K562 (cell line): ENCODE data around the gene STEAP3. TPM values are rescaled to one million over a fixed set of nuclear protein-coding genes. Genes with fewer than 3 reads are reported as not detected.

Experiments
- ATAC-seq: fragments of 200-7000 bp; cut with Tn5 transposase; 3 replicates; pipeline ENCODE4 v1.9.1; 2020; ENCODE audit warnings: moderate library complexity
- BruUV-seq: library from RNA; stranded (reverse); fragments of 400-500 nt; replicated peaks from 2 replicates; lab custom pipeline; 2021; lab: Mats Ljungman, UMichigan
- CTCF ChIA-PET: fragments of 300-600 bp; formaldehyde crosslinking; extraction: SDS; loops from one replicate; lab custom pipeline; 2021; ENCODE audit warnings: low intra/inter-chr PET ratio; lab: Yijun Ruan, JAX
- POLR2A ChIA-PET: fragments of 300-600, 350-650 bp; sonication (Branson Sonifier 250); formaldehyde crosslinking; extraction: SDS; loops from one replicate; lab custom pipeline; 2021; ENCODE audit warnings: antibody characterized with exemption, inconsistent platforms; lab: Yijun Ruan, JAX
- DNase-seq, 4 experiments: peaks; one replicate each; pipeline versions ENCODE4 v3.0.0 to v3.0.0-alpha.2; 2011 to 2018; ENCODE audit warnings: low spot score in 3 of 4, mixed read lengths in 3 of 4; ENCODE audit errors: extremely low read depth in 1 of 4
- FAIRE-seq: peaks from 2 replicates; lab custom pipeline; 2011; peaks lifted over from hg19 to GRCh38; lab: Jason Lieb, UNC
- H2AFZ ChIP-seq: 2 replicates; pipeline ENCODE4 v1.6.0; 2011; ENCODE audit warnings: low read depth, low read length, control low read depth, inconsistent platforms
- H3K27ac ChIP-seq: fragments of 200-600 bp; 3 replicates; pipeline ENCODE4 v1.8.0; 2011; ENCODE audit warnings: low read depth, mild to moderate bottlenecking, control low read depth, inconsistent platforms, low read length, moderate library complexity, mixed read lengths; ENCODE audit errors: extremely low read depth
- H3K27me3 ChIP-seq, 2 experiments: fragments of 300-600 bp in 1 of 2; 2 replicates in 1 of 2; 3 replicates in 1 of 2; pipeline versions ENCODE4 v1.6.0 to v1.8.0; 2011; ENCODE audit warnings: inconsistent platforms in 2 of 2, low read length in 2 of 2, mild to moderate bottlenecking in 1 of 2, mixed read lengths in 1 of 2, moderate library complexity in 1 of 2; ENCODE audit not compliant: control insufficient read depth in 2 of 2, insufficient read depth in 2 of 2
- H3K36me3 ChIP-seq: fragments of 300-600 bp; 3 replicates; pipeline ENCODE4 v1.8.0; 2011; ENCODE audit warnings: mild to moderate bottlenecking, low read length, inconsistent platforms; ENCODE audit not compliant: control insufficient read depth, insufficient read depth
- H3K4me1 ChIP-seq, 2 experiments: fragments of 200-600 bp in 1 of 2; replicated peaks in 1 of 2; 2 replicates in 1 of 2; 3 replicates in 1 of 2; pipeline versions ENCODE4 v1.5.1 to v1.8.0; 2011; ENCODE audit warnings: inconsistent platforms in 2 of 2, low read length in 2 of 2, mild to moderate bottlenecking in 1 of 2, mixed read lengths in 1 of 2, moderate library complexity in 1 of 2; ENCODE audit not compliant: control insufficient read depth in 2 of 2, insufficient read depth in 2 of 2
- H3K4me2 ChIP-seq: 2 replicates; pipeline ENCODE4 v1.6.1; 2011; ENCODE audit warnings: low read length, control low read depth, inconsistent platforms, mixed read lengths; ENCODE audit not compliant: insufficient read depth
- H3K4me3 ChIP-seq: fragments of 200-600 bp; sonication (generic), shearing (Covaris generic); 2 replicates; pipeline ENCODE4 v1.5.1; 2016; ENCODE audit warnings: control low read depth, inconsistent platforms
- H3K79me2 ChIP-seq: fragments of 200-600 bp; 3 replicates; pipeline ENCODE4 v1.8.0; 2011; ENCODE audit warnings: low read length, inconsistent platforms; ENCODE audit not compliant: control insufficient read depth, insufficient read depth
- H3K9ac ChIP-seq, 2 experiments: 2 replicates each; pipeline versions ENCODE4 v1.6.0 to v1.6.1; 2011; ENCODE audit warnings: low read depth in 2 of 2, low read length in 2 of 2, control low read depth in 1 of 2, inconsistent platforms in 1 of 2, mild to moderate bottlenecking in 1 of 2, mixed read lengths in 1 of 2; ENCODE audit not compliant: insufficient read depth in 1 of 2
- H3K9me1 ChIP-seq: one replicate; pipeline ENCODE4 v1.6.0; 2011; ENCODE audit warnings: inconsistent platforms, mild to moderate bottlenecking, low read length, moderate library complexity; ENCODE audit not compliant: control insufficient read depth, insufficient read depth
- H3K9me3 ChIP-seq: replicated peaks from 2 replicates; pipeline ENCODE4 v1.5.1; 2011; ENCODE audit warnings: low read depth, low read length, inconsistent platforms; ENCODE audit not compliant: control insufficient read depth, insufficient read depth
- H4K20me1 ChIP-seq: replicated peaks from 2 replicates; pipeline ENCODE4 v1.6.1; 2011; ENCODE audit warnings: low read length, inconsistent platforms, mixed read lengths; ENCODE audit not compliant: control insufficient read depth, insufficient read depth
- CBFA2T2 ChIP-seq: fragments of 450-650 bp; conservative IDR thresholded peaks from 2 replicates; pipeline ENCODE4 v1.6.1; 2017; ENCODE audit warnings: mild to moderate bottlenecking
- CHD1 ChIP-seq: fragments of 200-600 bp; sonication (generic); IDR thresholded peaks from one replicate; pipeline ENCODE4 v1.6.1; 2012; ENCODE audit warnings: mild to moderate bottlenecking, moderate library complexity, low read length, inconsistent platforms
- HDAC8 ChIP-seq: fragments of 450-650 bp; IDR thresholded peaks from 2 replicates; pipeline ENCODE4 v1.6.1; 2016; ENCODE audit warnings: mild to moderate bottlenecking, missing genetic modification characterization, moderate library complexity, missing compliant biosample characterization
- HDGF ChIP-seq: fragments of 450-650 bp; IDR thresholded peaks from 2 replicates; pipeline ENCODE4 v1.6.1; 2016
- JUND ChIP-seq, 2 experiments: IDR thresholded peaks; 2 replicates in 1 of 2; 3 replicates in 1 of 2; pipeline ENCODE4 v1.6.1; 2011; ENCODE audit warnings: borderline replicate concordance in 2 of 2, low read depth in 2 of 2, low read length in 2 of 2, improper control_type of control experiment in 1 of 2, missing biosample characterization in 1 of 2, missing genetic modification characterization in 1 of 2, missing genetic modification reagents in 1 of 2
- MCM7 ChIP-seq, 2 experiments: fragments of 450-650 bp; IDR thresholded peaks; 2 replicates each; pipeline ENCODE4 v1.6.1; 2016 to 2018
- OTX1 ChIP-seq: fragments of 450-650 bp; formaldehyde crosslinking; IDR thresholded peaks from 2 replicates; pipeline ENCODE4 v1.4.0; 2022; ENCODE audit warnings: mild to moderate bottlenecking
- RFX1 ChIP-seq: fragments of 450-650 bp; IDR thresholded peaks from 2 replicates; pipeline ENCODE4 v1.6.1; 2016; ENCODE audit warnings: mild to moderate bottlenecking, moderate library complexity
- SMAD2 ChIP-seq: fragments of 150-350 bp; IDR thresholded peaks from 2 replicates; pipeline ENCODE4 v1.6.1; 2014; ENCODE audit warnings: low read depth, mild to moderate bottlenecking, low read length
- SREBF1 ChIP-seq: fragments of 150-350 bp; IDR thresholded peaks from 2 replicates; pipeline ENCODE4 v1.6.1; 2014; ENCODE audit warnings: antibody characterized with exemption, low read depth, low read length, borderline replicate concordance
- TBL1XR1 ChIP-seq, 2 experiments: IDR thresholded peaks; 2 replicates each; pipeline ENCODE4 v1.6.1; 2012; ENCODE audit warnings: improper control_type of control experiment in 2 of 2, low read length in 2 of 2, mild to moderate bottlenecking in 1 of 2
- ZNF134 ChIP-seq: fragments of 250-450 bp; sonication (Bioruptor Pico); conservative IDR thresholded peaks from 2 replicates; pipeline ENCODE4 v1.4.0; 2020
- ZNF224 ChIP-seq: sonication (generic); formaldehyde crosslinking; IDR thresholded peaks from 2 replicates; pipeline ENCODE4 v1.8.0; 2022; ENCODE audit warnings: mild to moderate bottlenecking, missing genetic modification reagents
- ZNF551 ChIP-seq: fragments of 250-450 bp; sonication (Bioruptor Pico); IDR thresholded peaks from 2 replicates; pipeline ENCODE4 v1.5.0; 2021; ENCODE audit warnings: mild to moderate bottlenecking, moderate library complexity
- ZNF717 ChIP-seq: fragments of 250-450 bp; sonication (Bioruptor Pico); IDR thresholded peaks from 2 replicates; pipeline ENCODE4 v1.5.0; 2021
- WGBS: fragments of 100-300 bp; shearing (Covaris generic); methylation state at CpG from one replicate; pipeline ENCODE4 v1.1.6; 2016; ENCODE audit warnings: low coverage, mixed read lengths; ENCODE audit not compliant: insufficient coverage; ENCODE audit errors: missing lambda C conversion rate; 5-methylcytosine and 5-hydroxymethylcytosine counted together
- in situ Hi-C: fragments of 300-500 bp; cut with MboI; formaldehyde crosslinking; loops from 4 replicates; pipeline ENCODE4 v1.15.0; 2018; ENCODE audit warnings: inconsistent platforms, mixed read lengths
- intact Hi-C: fragments of 100-400 bp; cut with micrococcal nuclease; formaldehyde crosslinking; loops from 2 replicates; pipeline ENCODE4 v1.14.2; 2022
- polyA plus RNA-seq, 8 experiments: library from polyadenylated mRNA; depleted of rRNA in 4 of 8; stranded (reverse) in 5 of 8; unstranded in 3 of 8; fragments of >200 nt; fragmentation: Nextera tagmentation in 2 of 8; fragmentation: Illumina TruSeq in 1 of 8; extraction: Ambion mirVana in 2 of 8; extraction: Trizol in 1 of 8; gene quantifications; 2 replicates each; pipeline versions ENCODE4 v1.2.1 to v1.2.3, GENCODE V29; 2011 to 2014; ENCODE audit warnings: inconsistent platforms in 1 of 8, missing spikeins in 1 of 8
- total RNA-seq, 7 experiments: library from RNA; depleted of rRNA in 6 of 7; stranded (reverse); fragments of >200 nt in 6 of 7; fragmentation: Illumina TruSeq in 2 of 7; extraction: Trizol in 2 of 7; gene quantifications; 2 replicates each; pipeline versions ENCODE4 v1.2.1 to v1.2.3, GENCODE V29; 2011 to 2021; ENCODE audit warnings: low replicate concordance in 1 of 7
- TF ChIP-seq, protein P1 (sequence below), 2 experiments: fragments of 450-650 bp in 1 of 2; sonication (generic) in 1 of 2; formaldehyde crosslinking; conservative IDR thresholded peaks; 2 replicates each; pipeline versions ENCODE4 v1.4.0 to v1.8.1; 2020 to 2022; ENCODE audit warnings: mild to moderate bottlenecking in 1 of 2, missing genetic modification reagents in 1 of 2
- TF ChIP-seq, protein P2 (sequence below): sonication (generic); formaldehyde crosslinking; IDR thresholded peaks from 2 replicates; pipeline ENCODE4 v1.8.0; 2022; ENCODE audit warnings: mild to moderate bottlenecking, missing genetic modification reagents
- TF ChIP-seq, protein P3 (sequence below): fragments of 250-450 bp; sonication (Bioruptor Pico); IDR thresholded peaks from 2 replicates; pipeline ENCODE4 v1.5.0; 2020; ENCODE audit warnings: mild to moderate bottlenecking
- TF ChIP-seq, protein P4 (sequence below): sonication (generic); formaldehyde crosslinking; IDR thresholded peaks from 2 replicates; pipeline ENCODE4 v1.8.0; 2022; ENCODE audit warnings: mild to moderate bottlenecking, missing genetic modification reagents, borderline replicate concordance

STEAP3 gene
- total and polyA plus RNA-seq, 9 of the 15 experiments (the other 6 are each of a cell fraction or from before 2014, with no cell fraction given), result 1.8 to 31.6 (median 9.0) TPM

DNA sequence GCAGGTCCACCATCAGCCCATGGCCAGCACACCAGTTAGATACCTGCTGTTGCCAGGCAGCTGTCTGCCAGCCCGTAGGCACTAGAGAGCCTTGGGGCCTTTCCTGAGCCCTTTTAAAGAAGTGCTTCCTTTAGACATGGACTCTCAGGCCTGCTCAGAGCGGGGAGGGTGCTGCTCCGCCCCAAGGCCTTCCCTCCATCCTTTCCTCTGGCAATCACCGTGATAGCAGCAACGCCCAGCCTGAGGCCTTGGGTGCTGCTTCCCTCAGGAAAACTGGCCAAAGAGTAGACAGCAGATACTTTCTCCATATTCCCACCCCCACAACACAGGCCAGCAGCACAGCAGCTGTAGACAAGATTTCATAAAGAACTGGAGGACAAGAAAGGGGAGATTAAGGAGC is 42.7 kb upstream of the STEAP3 start:
- WGBS, result 12% methylated on average over 5 of the region's 5 CpGs
- DNase-seq, result no peak
- Histone ChIP-seq H3K9me1 (no peaks in the 10 kb centered on the region), H3K4me1 (peaks cover 2 to 4% of the 10 kb centered on the region in 2 experiments; a peak in 3 of 5 replicates), H3K36me3 (no peaks in the 10 kb centered on the region), H2AFZ (no peak overlapping the region)
- intact Hi-C loops, result no loop called here
- TF ChIP-seq MCM7 (IDR thresholded peaks at IDR 0.05) (no peak), ZNF551 (CRISPR knock-in tag) (no peak), HDGF (no peak), ZNF134 (CRISPR knock-in tag) (no peak), HDAC8 (tag) (no peak), CBFA2T2 (no peak), OTX1 (CRISPR knock-in tag) (no peak), ZNF224 (no peak), CHD1 (no peak), ZNF717 (CRISPR knock-in tag) (no peak), JUND (IDR thresholded peaks at IDR 0.05; ENCODE audit: borderline replicate concordance, low read depth, low read length) (no peak), JUND (tag; IDR thresholded peaks at IDR 0.05; ENCODE audit: borderline replicate concordance, low read depth, low read length) (no peak), RFX1 (no peak), SMAD2 (no peak), TBL1XR1 (IDR thresholded peaks at IDR 0.05; ENCODE audit: low read length in 2 of 2) (no peak), SREBF1 (no peak)
- TF ChIP-seq, protein P1, sequence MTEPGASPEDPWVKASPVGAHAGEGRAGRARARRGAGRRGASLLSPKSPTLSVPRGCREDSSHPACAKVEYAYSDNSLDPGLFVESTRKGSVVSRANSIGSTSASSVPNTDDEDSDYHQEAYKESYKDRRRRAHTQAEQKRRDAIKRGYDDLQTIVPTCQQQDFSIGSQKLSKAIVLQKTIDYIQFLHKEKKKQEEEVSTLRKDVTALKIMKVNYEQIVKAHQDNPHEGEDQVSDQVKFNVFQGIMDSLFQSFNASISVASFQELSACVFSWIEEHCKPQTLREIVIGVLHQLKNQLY (CRISPR knock-in tag; conservative IDR thresholded peaks at IDR 0.05), result no peak
- TF ChIP-seq, protein P2, sequence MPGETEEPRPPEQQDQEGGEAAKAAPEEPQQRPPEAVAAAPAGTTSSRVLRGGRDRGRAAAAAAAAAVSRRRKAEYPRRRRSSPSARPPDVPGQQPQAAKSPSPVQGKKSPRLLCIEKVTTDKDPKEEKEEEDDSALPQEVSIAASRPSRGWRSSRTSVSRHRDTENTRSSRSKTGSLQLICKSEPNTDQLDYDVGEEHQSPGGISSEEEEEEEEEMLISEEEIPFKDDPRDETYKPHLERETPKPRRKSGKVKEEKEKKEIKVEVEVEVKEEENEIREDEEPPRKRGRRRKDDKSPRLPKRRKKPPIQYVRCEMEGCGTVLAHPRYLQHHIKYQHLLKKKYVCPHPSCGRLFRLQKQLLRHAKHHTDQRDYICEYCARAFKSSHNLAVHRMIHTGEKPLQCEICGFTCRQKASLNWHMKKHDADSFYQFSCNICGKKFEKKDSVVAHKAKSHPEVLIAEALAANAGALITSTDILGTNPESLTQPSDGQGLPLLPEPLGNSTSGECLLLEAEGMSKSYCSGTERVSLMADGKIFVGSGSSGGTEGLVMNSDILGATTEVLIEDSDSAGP (CRISPR knock-in tag), result no peak
- TF ChIP-seq, protein P3, sequence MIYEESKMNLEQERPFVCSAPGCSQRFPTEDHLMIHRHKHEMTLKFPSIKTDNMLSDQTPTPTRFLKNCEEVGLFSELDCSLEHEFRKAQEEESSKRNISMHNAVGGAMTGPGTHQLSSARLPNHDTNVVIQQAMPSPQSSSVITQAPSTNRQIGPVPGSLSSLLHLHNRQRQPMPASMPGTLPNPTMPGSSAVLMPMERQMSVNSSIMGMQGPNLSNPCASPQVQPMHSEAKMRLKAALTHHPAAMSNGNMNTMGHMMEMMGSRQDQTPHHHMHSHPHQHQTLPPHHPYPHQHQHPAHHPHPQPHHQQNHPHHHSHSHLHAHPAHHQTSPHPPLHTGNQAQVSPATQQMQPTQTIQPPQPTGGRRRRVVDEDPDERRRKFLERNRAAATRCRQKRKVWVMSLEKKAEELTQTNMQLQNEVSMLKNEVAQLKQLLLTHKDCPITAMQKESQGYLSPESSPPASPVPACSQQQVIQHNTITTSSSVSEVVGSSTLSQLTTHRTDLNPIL (CRISPR knock-in tag), result no peak
- TF ChIP-seq, protein P4, sequence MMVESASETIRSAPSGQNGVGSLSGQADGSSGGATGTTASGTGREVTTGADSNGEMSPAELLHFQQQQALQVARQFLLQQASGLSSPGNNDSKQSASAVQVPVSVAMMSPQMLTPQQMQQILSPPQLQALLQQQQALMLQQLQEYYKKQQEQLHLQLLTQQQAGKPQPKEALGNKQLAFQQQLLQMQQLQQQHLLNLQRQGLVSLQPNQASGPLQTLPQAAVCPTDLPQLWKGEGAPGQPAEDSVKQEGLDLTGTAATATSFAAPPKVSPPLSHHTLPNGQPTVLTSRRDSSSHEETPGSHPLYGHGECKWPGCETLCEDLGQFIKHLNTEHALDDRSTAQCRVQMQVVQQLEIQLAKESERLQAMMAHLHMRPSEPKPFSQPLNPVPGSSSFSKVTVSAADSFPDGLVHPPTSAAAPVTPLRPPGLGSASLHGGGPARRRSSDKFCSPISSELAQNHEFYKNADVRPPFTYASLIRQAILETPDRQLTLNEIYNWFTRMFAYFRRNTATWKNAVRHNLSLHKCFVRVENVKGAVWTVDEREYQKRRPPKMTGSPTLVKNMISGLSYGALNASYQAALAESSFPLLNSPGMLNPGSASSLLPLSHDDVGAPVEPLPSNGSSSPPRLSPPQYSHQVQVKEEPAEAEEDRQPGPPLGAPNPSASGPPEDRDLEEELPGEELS (CRISPR knock-in tag), result no peak
- TF ChIP-seq, all 486 proteins: peak for 0
- H3K79me2 ChIP-seq, result no peaks in the 10 kb centered on the region
- CTCF ChIA-PET, result no interaction called here
- H3K27me3 ChIP-seq, result peaks cover 0 to 13% of the 10 kb centered on the region in 2 experiments; a peak in 3 of 5 replicates
- H3K4me2 ChIP-seq, result no peak overlapping the region
- no peak overlapping the region for H3K27ac ChIP-seq
- H3K4me3 ChIP-seq, result no peak overlapping the region
- FAIRE-seq (no peak), ATAC-seq (peak; percentile 36)
- H3K9me3 ChIP-seq, result no peaks in the 10 kb centered on the region
- no peaks in the 10 kb centered on the region for H4K20me1 ChIP-seq
- no TSS peak for BruUV-seq
- no peak overlapping the region for H3K9ac ChIP-seq
- in situ Hi-C loops, result no loop called here
- POLR2A ChIA-PET, result interaction anchor here (0.6 to 1.7 kb wide), 2 partner anchors 11 to 159 kb away, joined by 4 read pairs; no protein-coding TSS in a partner anchor
